ENCODE data around the gene EML1. TPM values are rescaled to one million over a fixed set of nuclear protein-coding genes. Genes with fewer than 3 reads are reported as not detected.

EML1 gene
- total RNA-seq, 4 donors from 2014 or later: 12.5 to 19.1 (median 16.6) TPM

GRCh38 chr14:99755629-99756603 is 37.3 kb upstream of the EML1 start:
- Histone ChIP-seq H3K4me1 (peaks cover 28 to 42% of the 10 kb centered on the region in 2 donors), H3K36me3 (no peaks in the 10 kb centered on the region), H3K27ac (peak overlapping the region in 2 of 4 donors; percentile 7 to 27), H3K27me3 (no peaks in the 10 kb centered on the region), H3K9me3 (no peaks in the 10 kb centered on the region), H3K4me3 (no peak overlapping the region)
- intact Hi-C loops (cut with DNase I; ENCODE audit: low total_unique reads): no loop called here
- no peak for TF ChIP-seq CTCF (IDR thresholded peaks at IDR 0.05 in 4 of 5, conservative IDR thresholded peaks at IDR 0.05 in 1 of 5)
- no peak for TF ChIP-seq POLR2A (IDR thresholded peaks at IDR 0.05)
- in situ Hi-C loops (cut with MboI; ENCODE audit: low sequenced_read_pairs in 4 of 4): no loop called here
- peak; percentile 57 to 80 for DNase-seq
- ATAC-seq: peak; percentile 73 to 77

- in situ Hi-C loops (cut with MboI; ENCODE audit: low sequenced_read_pairs in 4 of 4): no loop called here
- intact Hi-C loops (cut with DNase I; ENCODE audit: low total_unique reads): no loop called here
- TF ChIP-seq POLR2A (IDR thresholded peaks at IDR 0.05) (no peak), CTCF (IDR thresholded peaks at IDR 0.05 in 4 of 5, conservative IDR thresholded peaks at IDR 0.05 in 1 of 5) (no peak)
- ATAC-seq (no peak), DNase-seq (no peak)
- Histone ChIP-seq H3K27ac (no peak overlapping the region), H3K4me1 (peaks cover 28 to 40% of the 10 kb centered on the region in 2 donors), H3K36me3 (no peaks in the 10 kb centered on the region), H3K9me3 (no peaks in the 10 kb centered on the region), H3K27me3 (no peaks in the 10 kb centered on the region), H3K4me3 (no peak overlapping the region)
These were observed 36.4 kb upstream of the EML1 start for GRCh38 chr14:99756796-99757195.

GRCh38 chr14:99757331-99758070 is 35.7 kb upstream of the EML1 start:
- DNase-seq: peak in 1 of 2 donors; percentile 1
- Histone ChIP-seq H3K27ac (no peak overlapping the region), H3K4me3 (no peak overlapping the region), H3K36me3 (no peaks in the 10 kb centered on the region), H3K9me3 (no peaks in the 10 kb centered on the region), H3K4me1 (peaks cover 21 to 33% of the 10 kb centered on the region in 2 donors), H3K27me3 (no peaks in the 10 kb centered on the region)
- in situ Hi-C loops (cut with MboI; ENCODE audit: low sequenced_read_pairs in 4 of 4): no loop called here
- no peak for ATAC-seq
- no peak for TF ChIP-seq POLR2A (IDR thresholded peaks at IDR 0.05)
- intact Hi-C loops (cut with DNase I; ENCODE audit: low total_unique reads): no loop called here

- in situ Hi-C loops (cut with MboI; ENCODE audit: low sequenced_read_pairs in 4 of 4): no loop called here
- no peaks in the 10 kb centered on the region for H3K36me3 ChIP-seq
- H3K27me3 ChIP-seq: no peaks in the 10 kb centered on the region
- TF ChIP-seq CTCF (IDR thresholded peaks at IDR 0.05 in 4 of 5, conservative IDR thresholded peaks at IDR 0.05 in 1 of 5) (no peak), POLR2A (IDR thresholded peaks at IDR 0.05) (no peak)
- DNase-seq: no peak
- no peaks in the 10 kb centered on the region for H3K9me3 ChIP-seq
- H3K4me3 ChIP-seq: no peak overlapping the region
- intact Hi-C loops (cut with DNase I; ENCODE audit: low total_unique reads): no loop called here
- ATAC-seq: no peak
- peaks cover 16 to 29% of the 10 kb centered on the region in 2 donors for H3K4me1 ChIP-seq
- no peak overlapping the region for H3K27ac ChIP-seq
These were observed 34.9 kb upstream of the EML1 start for GRCh38 chr14:99758121-99758821.

Measured in gastrocnemius medialis (tissue), 4 donors.